ENCODE measurements around the gene ASIC2. TPM values are rescaled to one million over a fixed set of nuclear protein-coding genes. Genes with fewer than 3 reads are reported as not detected.

ASIC2 gene
- total and polyA plus RNA-seq, 2 donors (not counting 3 experiments of a cell fraction or from before 2014, with no cell fraction given), result not detected

DNA sequence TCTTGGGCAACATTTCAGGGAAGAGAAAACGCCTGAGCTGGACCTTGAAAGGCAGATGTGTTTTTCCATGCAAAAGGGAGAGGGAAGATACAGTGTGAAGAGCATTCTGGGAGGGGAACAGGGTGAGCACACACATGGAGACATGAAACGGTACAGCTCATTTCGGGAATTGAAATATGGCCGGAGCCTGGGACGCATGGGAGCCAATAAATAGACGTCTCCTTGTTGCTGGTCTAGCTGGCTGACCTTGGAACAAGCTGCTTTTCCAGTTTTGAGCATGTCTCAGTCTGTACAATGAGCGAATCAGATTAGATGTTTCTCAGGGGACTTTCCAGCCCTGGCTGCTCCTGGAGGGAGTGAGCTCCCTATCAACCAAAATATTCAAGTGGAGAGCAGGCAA, 63.6 kb downstream of the ASIC2 start:
- POLR2A ChIA-PET, result no interaction called here
- no peaks in the 10 kb centered on the region for H3K36me3 ChIP-seq (ENCODE audit: control insufficient read depth in 2 of 2, extremely low read depth in 1 of 2, insufficient read depth in 2 of 2, low read length in 2 of 2)
- H3K27me3 ChIP-seq (ENCODE audit: control insufficient read depth in 2 of 2, insufficient read depth in 2 of 2, low read length in 2 of 2), result no peaks in the 10 kb centered on the region
- H3K4me1 ChIP-seq (ENCODE audit: control insufficient read depth, extremely low read depth, insufficient read depth, low read length), result peaks cover 7% of the 10 kb centered on the region
- no peaks in the 10 kb centered on the region for H3K79me2 ChIP-seq (ENCODE audit: control insufficient read depth, insufficient read depth, low read length)
- H2AFZ ChIP-seq (ENCODE audit: low read depth, low read length), result no peak overlapping the region
- H3K9me1 ChIP-seq (replicated peaks; ENCODE audit: control insufficient read depth, extremely low read depth, insufficient read depth, low read length), result no peaks in the 10 kb centered on the region
- no peaks in the 10 kb centered on the region for H4K20me1 ChIP-seq (replicated peaks; ENCODE audit: control insufficient read depth, extremely low read depth, insufficient read depth, low read length)
- H3K4me3 ChIP-seq (replicated peaks in 1 of 3; ENCODE audit: insufficient read depth in 1 of 3, low read depth in 1 of 3, low read length in 3 of 3), result no peak overlapping the region
- no peak overlapping the region for H3K9ac ChIP-seq (replicated peaks; ENCODE audit: extremely low read depth, insufficient read depth, low read length)
- TF ChIP-seq MAX (IDR thresholded peaks at IDR 0.05; ENCODE audit: insufficient read depth, insufficient read length), result no peak
- TF ChIP-seq POLR2A (IDR thresholded peaks at IDR 0.05; ENCODE audit: low read depth, low read length), result no peak
- TF ChIP-seq POLR2AphosphoS5 (IDR thresholded peaks at IDR 0.05; ENCODE audit: insufficient read depth, low read depth, low read length), result no peak
- TF ChIP-seq, protein P1, sequence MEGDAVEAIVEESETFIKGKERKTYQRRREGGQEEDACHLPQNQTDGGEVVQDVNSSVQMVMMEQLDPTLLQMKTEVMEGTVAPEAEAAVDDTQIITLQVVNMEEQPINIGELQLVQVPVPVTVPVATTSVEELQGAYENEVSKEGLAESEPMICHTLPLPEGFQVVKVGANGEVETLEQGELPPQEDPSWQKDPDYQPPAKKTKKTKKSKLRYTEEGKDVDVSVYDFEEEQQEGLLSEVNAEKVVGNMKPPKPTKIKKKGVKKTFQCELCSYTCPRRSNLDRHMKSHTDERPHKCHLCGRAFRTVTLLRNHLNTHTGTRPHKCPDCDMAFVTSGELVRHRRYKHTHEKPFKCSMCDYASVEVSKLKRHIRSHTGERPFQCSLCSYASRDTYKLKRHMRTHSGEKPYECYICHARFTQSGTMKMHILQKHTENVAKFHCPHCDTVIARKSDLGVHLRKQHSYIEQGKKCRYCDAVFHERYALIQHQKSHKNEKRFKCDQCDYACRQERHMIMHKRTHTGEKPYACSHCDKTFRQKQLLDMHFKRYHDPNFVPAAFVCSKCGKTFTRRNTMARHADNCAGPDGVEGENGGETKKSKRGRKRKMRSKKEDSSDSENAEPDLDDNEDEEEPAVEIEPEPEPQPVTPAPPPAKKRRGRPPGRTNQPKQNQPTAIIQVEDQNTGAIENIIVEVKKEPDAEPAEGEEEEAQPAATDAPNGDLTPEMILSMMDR (IDR thresholded peaks at IDR 0.05; ENCODE audit: extremely low read depth in 1 of 2, insufficient read depth in 1 of 2, low read depth in 1 of 2, low read length in 2 of 2), result no peak
- TF ChIP-seq JUN (IDR thresholded peaks at IDR 0.05; ENCODE audit: borderline replicate concordance, insufficient read depth, insufficient read length, low read depth), result no peak
- TF ChIP-seq GATA2 (IDR thresholded peaks at IDR 0.05; ENCODE audit: insufficient read depth, insufficient read length, low read depth, low read length), result no peak
- TF ChIP-seq MYC (IDR thresholded peaks at IDR 0.05; ENCODE audit: low read depth, low read length), result no peak
- TF ChIP-seq FOS (IDR thresholded peaks at IDR 0.05; ENCODE audit: borderline replicate concordance, insufficient read depth, low read length), result no peak
- no peak for TF ChIP-seq EZH2 (IDR thresholded peaks at IDR 0.05; ENCODE audit: borderline replicate concordance, low read depth, low read length, severe bottlenecking)
- dilution Hi-C loops (cut with MboI; ENCODE audit: extremely low pct_ligation_motif_present, low sequenced_read_pairs) (no loop called here), intact Hi-C loops (cut with micrococcal nuclease) (no loop called here)
- CTCF ChIA-PET, result interaction anchor here (0.9 to 1.8 kb wide), 3 partner anchors 9 to 62 kb away, joined by 3 to 8 read pairs (median 3); no protein-coding TSS in a partner anchor
- BruUV-seq (replicated peaks), result no TSS peak
- H3K4me2 ChIP-seq (ENCODE audit: insufficient read depth, low read length), result no peak overlapping the region
- H3K9me3 ChIP-seq (replicated peaks; ENCODE audit: control insufficient read depth, insufficient read depth, low read length), result no peaks in the 10 kb centered on the region
- H3K27ac ChIP-seq (ENCODE audit: insufficient read depth, low read depth, low read length), result no peak overlapping the region
- no peak for FAIRE-seq
- DNase-seq (ENCODE audit: low read depth, low spot score), result peak; percentile 12

Data from endothelial cell of umbilical vein (primary cell).